ENCODE data around the gene RAP2A.

RAP2A gene

GRCh38 chr13:97422118-97423054 lies 11.6 kb upstream of the RAP2A start:
- DNase-seq (ENCODE audit: low read depth in 2 of 2) = no peak

DNA sequence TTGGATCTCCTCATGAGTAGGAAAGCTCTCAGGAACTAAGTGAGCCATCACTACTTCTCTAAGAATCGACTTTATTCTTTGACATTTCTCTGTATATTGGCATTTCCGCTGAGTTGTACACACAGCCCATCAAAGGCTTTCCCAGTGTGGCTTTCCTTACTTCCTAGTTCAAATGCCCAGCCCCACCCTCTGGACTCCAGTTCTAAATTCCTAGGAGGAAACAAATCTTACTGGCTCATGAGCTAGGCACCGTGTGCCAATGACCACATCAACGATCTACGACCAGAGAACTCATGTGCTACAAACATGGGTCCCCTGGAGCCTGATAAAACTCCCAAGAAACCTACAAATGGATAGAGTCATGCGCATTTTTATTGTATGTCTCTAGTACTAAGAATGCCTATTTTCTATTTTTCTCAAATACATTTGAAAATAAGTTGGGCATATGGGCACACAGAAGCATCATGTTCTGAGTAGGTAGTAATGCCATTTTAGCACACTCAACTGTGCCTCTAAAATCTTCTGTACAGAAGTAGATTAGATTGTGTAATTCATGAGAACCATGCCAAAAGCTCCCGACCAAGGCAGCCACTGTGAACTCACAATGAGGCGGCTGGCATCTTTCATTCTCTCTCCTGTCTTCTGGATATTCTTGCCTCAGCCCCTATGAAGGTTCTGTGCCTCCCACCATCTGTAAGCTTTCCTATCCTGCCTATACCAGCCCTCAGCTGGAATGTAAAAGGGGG lies 10.5 kb upstream of the RAP2A start:
- no peak for DNase-seq (ENCODE audit: low read depth in 2 of 2)

DNA sequence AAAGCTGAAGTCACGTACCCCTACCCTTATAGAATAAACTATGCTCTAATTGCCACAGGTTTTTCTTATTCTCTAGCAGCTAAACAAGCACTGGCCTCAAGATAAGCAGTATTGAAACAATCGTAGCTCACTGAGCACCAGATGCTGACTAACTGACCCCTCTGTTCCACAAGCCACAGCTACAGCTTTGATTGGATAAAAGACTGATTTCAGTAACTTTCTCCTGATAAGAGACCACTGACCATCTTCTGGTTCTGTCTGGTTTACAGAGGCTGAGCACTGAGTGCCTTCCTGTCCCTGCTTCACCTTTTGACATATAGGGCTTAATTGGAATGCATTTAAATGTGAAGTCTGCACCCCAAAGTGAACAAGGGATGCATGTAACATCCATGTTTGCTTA lies 8.4 kb upstream of the RAP2A start:
- no peak for DNase-seq (ENCODE audit: low read depth in 2 of 2)

- no peak for DNase-seq (ENCODE audit: low read depth in 2 of 2)
Measured at GRCh38 chr13:97426695-97427094, 7.3 kb upstream of the RAP2A start.

DNA sequence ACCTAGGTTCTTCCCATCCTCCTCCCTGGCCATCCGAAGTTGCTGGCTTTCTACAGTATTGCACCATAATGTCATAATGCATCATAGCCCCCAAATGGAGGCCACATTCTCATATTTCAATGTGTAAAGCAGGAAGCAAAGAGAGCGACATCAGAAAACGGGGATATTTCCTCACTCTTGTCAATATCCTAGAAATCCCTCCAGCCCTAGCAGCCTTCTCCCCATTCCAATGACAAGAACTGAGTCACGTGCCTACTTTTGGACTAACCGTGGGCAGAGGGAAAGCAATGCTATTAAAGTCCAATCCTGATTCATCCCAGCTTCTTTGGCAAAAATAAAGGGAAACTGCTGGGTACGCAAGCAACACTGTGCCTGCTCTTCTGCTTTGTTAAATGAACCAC lies 4.3 kb upstream of the RAP2A start:
- DNase-seq (ENCODE audit: low read depth in 2 of 2) = no peak

DNA sequence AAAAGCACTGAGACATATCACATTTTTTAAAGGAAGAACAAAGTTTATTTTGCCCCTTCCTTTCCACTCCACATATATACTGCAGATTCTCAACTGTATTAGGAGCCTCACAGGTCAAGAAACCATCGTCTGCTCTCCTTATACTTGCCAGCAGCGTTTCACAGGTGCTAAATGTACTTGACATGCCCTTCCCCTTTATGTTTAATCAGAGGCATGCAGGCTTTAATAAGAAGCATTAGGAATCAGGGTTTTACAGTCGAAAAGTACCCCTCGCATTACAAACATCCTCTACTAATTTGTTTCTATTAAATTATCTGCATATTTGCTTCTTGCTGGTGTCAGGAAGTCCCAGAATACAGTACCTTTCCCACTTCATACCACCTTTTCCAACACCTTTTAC lies 3.7 kb upstream of the RAP2A start:
- no peak for DNase-seq (ENCODE audit: low read depth in 2 of 2)

DNA sequence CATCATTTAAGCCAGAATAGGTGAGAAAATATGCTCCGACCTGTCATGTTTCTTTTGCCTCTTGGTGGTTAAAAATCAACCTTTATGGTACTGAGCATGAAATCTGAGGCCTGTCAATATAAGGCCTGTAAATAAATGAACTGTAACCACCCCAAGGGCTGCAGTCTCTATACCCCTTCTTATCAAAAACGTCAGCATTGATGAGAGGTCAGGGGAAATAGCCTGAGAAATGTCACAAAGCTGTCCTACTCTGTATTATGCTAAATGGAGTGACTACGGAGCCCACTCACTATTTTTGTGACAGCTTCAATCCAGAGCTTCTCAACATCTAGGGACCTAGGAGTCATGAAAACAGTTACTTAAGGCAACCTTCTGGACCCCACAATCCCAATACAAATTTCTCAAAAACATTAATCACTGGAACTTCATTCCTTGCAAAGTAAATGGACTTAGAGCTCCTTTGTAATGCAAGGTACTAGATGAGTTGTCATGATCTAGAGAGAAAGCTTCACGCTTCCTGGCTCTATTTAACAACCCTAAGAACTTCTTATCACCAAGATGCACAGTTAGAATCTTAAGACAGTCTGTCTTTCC lies 2.7 kb upstream of the RAP2A start:
- no peak for DNase-seq (ENCODE audit: low read depth in 2 of 2)

DNA sequence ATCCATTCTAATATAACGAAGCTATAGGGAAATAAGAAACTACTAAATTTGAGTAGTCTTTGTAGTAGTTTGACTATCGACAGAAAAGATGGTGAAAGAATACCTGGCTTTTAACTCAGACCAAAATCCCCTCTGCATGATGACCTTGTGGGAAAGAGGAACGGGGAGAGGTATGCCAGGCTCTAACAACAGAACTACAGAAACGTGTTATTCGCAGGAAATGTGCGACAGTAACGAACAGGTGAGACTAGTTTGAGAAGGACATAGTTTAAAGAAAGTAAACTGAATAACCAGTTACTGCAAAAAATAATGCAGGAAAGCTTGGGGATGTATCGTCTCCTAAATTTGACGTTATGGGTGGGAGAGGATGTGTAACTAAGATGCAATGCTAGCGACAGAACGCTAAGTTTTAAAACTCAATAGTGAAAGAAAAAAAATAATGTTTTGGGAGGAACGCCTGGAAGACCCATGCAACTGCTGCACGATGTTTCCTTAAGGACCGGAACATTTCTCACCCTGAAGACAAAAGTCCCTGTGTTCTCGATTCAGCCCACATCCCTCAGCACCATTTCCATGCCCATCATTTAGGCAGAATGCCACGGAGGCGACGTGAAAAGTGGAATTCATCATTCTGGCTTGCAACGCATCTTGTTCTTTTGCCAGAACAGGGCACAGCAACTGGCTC lies 1.6 kb upstream of the RAP2A start:
- no peak for DNase-seq (ENCODE audit: low read depth in 2 of 2)

- peak; percentile 94 to 98 for DNase-seq (ENCODE audit: low read depth in 2 of 2)
Measured at GRCh38 chr13:97432917-97433726, 847 bp upstream of the RAP2A start.

GRCh38 chr13:97434397-97435201 lies 630 bp downstream of the RAP2A start:
- peak; percentile 6 to 16 for DNase-seq (ENCODE audit: low read depth in 2 of 2)

GRCh38 chr13:97435323-97435722 lies 1.4 kb downstream of the RAP2A start:
- no peak for DNase-seq (ENCODE audit: low read depth in 2 of 2)

GRCh38 chr13:97435794-97436193 lies 1.8 kb downstream of the RAP2A start:
- no peak for DNase-seq (ENCODE audit: low read depth in 2 of 2)

DNA sequence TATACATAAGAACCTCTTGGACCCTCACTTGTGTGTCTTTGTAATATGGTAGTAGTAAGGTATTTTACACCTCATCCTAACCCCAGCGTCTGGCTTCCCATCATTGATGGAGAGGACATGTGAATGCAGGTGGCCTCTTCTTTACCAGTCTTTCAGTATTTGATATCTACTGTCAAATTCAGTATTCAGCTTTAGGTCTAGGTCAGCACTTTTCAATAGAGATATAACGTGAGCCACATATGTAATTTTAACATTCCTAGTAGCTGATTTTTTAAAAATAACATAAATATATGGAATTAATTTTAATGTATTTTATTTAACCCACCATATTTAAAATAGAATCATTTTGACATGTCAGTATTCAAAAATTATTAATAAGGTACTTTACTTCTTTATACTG lies 2.9 kb downstream of the RAP2A start:
- no peak for DNase-seq (ENCODE audit: low read depth in 2 of 2)

GRCh38 chr13:97437729-97438128 lies 3.8 kb downstream of the RAP2A start:
- no peak for DNase-seq (ENCODE audit: low read depth in 2 of 2)

GRCh38 chr13:97438856-97439595 lies 5.1 kb downstream of the RAP2A start:
- no peak for DNase-seq (ENCODE audit: low read depth in 2 of 2)

DNA sequence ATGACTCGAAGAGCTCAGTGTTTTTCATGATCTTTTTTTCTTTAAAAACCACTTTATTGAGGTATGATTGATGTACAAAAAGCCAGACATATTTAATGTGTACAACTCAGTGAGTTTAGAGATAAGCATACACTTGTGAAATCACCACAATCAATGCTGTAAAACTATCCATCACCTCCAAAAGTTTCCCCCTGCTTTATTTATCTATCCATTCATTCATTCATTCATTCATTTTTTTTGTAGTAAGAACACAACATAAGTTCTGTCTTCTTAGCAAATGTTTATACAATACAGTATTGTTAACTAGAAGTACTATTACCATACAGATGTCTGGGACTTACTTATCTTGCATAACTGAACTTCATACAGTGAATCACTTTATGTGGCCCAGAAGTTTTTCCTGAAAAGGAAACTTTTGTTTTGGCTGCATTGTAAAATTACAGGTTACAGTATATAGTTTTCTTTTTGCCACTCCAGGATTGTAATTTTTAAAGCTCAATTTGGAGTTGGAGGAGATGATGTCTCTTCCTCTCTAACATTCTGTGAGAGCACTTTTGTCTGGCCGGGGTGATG lies 6.7 kb downstream of the RAP2A start:
- DNase-seq (ENCODE audit: low read depth in 2 of 2) = no peak

GRCh38 chr13:97441368-97441767 lies 7.4 kb downstream of the RAP2A start:
- no peak for DNase-seq (ENCODE audit: low read depth in 2 of 2)

- no peak for DNase-seq (ENCODE audit: low read depth in 2 of 2)
Measured at GRCh38 chr13:97445522-97446187, 11.7 kb downstream of the RAP2A start.

DNA sequence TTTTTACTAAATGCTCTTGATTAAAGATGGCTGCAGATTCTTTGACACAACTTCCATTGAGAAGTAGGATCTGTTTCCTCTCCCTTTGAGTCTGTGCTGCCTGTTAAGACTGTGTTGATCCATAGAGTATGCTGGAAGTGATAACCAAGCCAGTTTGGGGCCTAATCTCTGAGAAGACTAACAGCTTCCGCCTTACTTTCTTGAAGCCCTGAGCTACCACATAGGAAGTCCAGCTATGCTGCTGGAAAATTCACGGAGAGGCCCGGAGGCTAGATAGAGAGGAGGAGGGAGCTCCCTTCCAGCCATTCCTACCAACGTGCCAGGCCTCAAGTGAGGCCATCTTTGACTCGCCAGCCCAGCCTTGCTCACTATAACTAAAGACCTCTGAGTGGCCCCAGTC lies 12.5 kb downstream of the RAP2A start:
- no peak for DNase-seq (ENCODE audit: low read depth in 2 of 2)

All from stimulated activated CD8-positive, alpha-beta memory T cell treated with anti-CD3 and anti-CD28 coated beads, Interleukin-2, amount 100 ng/mL, for 1 hour (primary cell).